Amniotic stem cell (primary cell): Measurements from ENCODE around the gene ST8SIA4.

ENCODE experiments used
- DNase-seq: peaks from one replicate; lab custom pipeline; 2025; lab: John Stamatoyannopoulos, UW

The ST8SIA4 gene

GRCh38 chr5:100867039-100867562 lies 36.0 kb downstream of the ST8SIA4 start:
- no peak for DNase-seq

- DNase-seq = no peak
These were observed 38.2 kb downstream of the ST8SIA4 start for GRCh38 chr5:100864931-100865330.

- no peak for DNase-seq
These were observed 39.3 kb downstream of the ST8SIA4 start for GRCh38 chr5:100863739-100864138.

GRCh38 chr5:100861148-100861547 lies 41.9 kb downstream of the ST8SIA4 start:
- no peak for DNase-seq

- DNase-seq = no peak
These were observed 42.7 kb downstream of the ST8SIA4 start for GRCh38 chr5:100860407-100860806.

GRCh38 chr5:100858987-100859545 lies 44.0 kb downstream of the ST8SIA4 start:
- no peak for DNase-seq

GRCh38 chr5:100856462-100856861 lies 46.6 kb downstream of the ST8SIA4 start:
- no peak for DNase-seq

GRCh38 chr5:100855937-100856430 lies 47.1 kb downstream of the ST8SIA4 start:
- DNase-seq = no peak

- no peak for DNase-seq
These were observed 47.8 kb downstream of the ST8SIA4 start for GRCh38 chr5:100855295-100855694.

GRCh38 chr5:100854591-100854990 lies 48.5 kb downstream of the ST8SIA4 start:
- DNase-seq = no peak

GRCh38 chr5:100853582-100853981 lies 49.5 kb downstream of the ST8SIA4 start:
- no peak for DNase-seq

- DNase-seq = no peak
These were observed 50.1 kb downstream of the ST8SIA4 start for GRCh38 chr5:100852988-100853449.

- no peak for DNase-seq
These were observed 51.0 kb downstream of the ST8SIA4 start for GRCh38 chr5:100852051-100852450.

GRCh38 chr5:100846772-100847171 lies 56.3 kb downstream of the ST8SIA4 start:
- DNase-seq = no peak

- DNase-seq = no peak
These were observed 61.0 kb downstream of the ST8SIA4 start for GRCh38 chr5:100842080-100842479.

GRCh38 chr5:100841358-100842076 lies 61.6 kb downstream of the ST8SIA4 start:
- DNase-seq = no peak

GRCh38 chr5:100840789-100841188 lies 62.3 kb downstream of the ST8SIA4 start:
- no peak for DNase-seq

- DNase-seq = no peak
These were observed 62.7 kb downstream of the ST8SIA4 start for GRCh38 chr5:100840370-100840769.

GRCh38 chr5:100838048-100838473 lies 65.0 kb downstream of the ST8SIA4 start:
- DNase-seq = no peak

GRCh38 chr5:100834519-100834918 lies 68.6 kb downstream of the ST8SIA4 start:
- no peak for DNase-seq

- DNase-seq = no peak
These were observed 70.5 kb downstream of the ST8SIA4 start for GRCh38 chr5:100832252-100833230.

- DNase-seq = no peak
These were observed 74.2 kb downstream of the ST8SIA4 start for GRCh38 chr5:100828898-100829356.
